Naive thymus-derived CD4-positive, alpha-beta T cell (primary cell): ENCODE measurements around the gene CCM2. TPM values are rescaled to one million over a fixed set of nuclear protein-coding genes. Genes with fewer than 3 reads are reported as not detected.

Experiments used
- ATAC-seq: fragments of 150-1000 bp; cut with Tn5 transposase; 2 replicates; pipeline ENCODE4 v1.10.0; 2021; ENCODE audit warnings: mild to moderate bottlenecking, moderate library complexity
- CTCF ChIA-PET: fragments of 350-600 bp; sonication (Branson Sonifier 250); formaldehyde crosslinking; loops from one replicate; lab custom pipeline; 2021; ENCODE audit warnings: antibody characterized with exemption; lab: Charles Lee
- POLR2A ChIA-PET: fragments of 350-600 bp; sonication (Branson Sonifier 250); formaldehyde crosslinking; loops from one replicate; lab custom pipeline; 2021; ENCODE audit warnings: antibody characterized with exemption, inconsistent platforms; lab: Charles Lee
- DNase-seq, 9 donors: peaks; one replicate each; pipeline versions ENCODE4 v3.0.0 to v3.0.0-alpha.2; 2020 to 2022; ENCODE audit warnings: mixed read lengths in 1 of 9
- H3K27ac ChIP-seq: one replicate; pipeline ENCODE4 v1.7.0; 2013; ENCODE audit warnings: mild to moderate bottlenecking, low read depth, low read length, moderate library complexity
- H3K27me3 ChIP-seq, 2 donors: one replicate each; pipeline ENCODE4 v1.7.0; 2013; ENCODE audit warnings: low read length in 2 of 2, mild to moderate bottlenecking in 2 of 2, moderate library complexity in 2 of 2; ENCODE audit not compliant: control insufficient read depth in 2 of 2, insufficient read depth in 2 of 2
- H3K36me3 ChIP-seq, 3 experiments: 1 replicate in 2 of 3; 2 replicates in 1 of 3; pipeline ENCODE4 v1.7.0; 2013; ENCODE audit warnings: low read length in 3 of 3, mild to moderate bottlenecking in 3 of 3, moderate library complexity in 1 of 3; ENCODE audit not compliant: insufficient read depth in 3 of 3, control insufficient read depth in 2 of 3
- H3K4me1 ChIP-seq, 2 donors: one replicate each; pipeline ENCODE4 v1.7.0; 2013; ENCODE audit warnings: low read length in 2 of 2, mild to moderate bottlenecking in 2 of 2, moderate library complexity in 1 of 2; ENCODE audit not compliant: control insufficient read depth in 2 of 2, insufficient read depth in 2 of 2
- H3K4me3 ChIP-seq: 2 replicates; pipeline ENCODE4 v1.7.0; 2013; ENCODE audit warnings: mild to moderate bottlenecking, low read length
- H3K9me3 ChIP-seq, 3 experiments: 1 replicate in 2 of 3; 2 replicates in 1 of 3; pipeline ENCODE4 v1.7.0; 2013; ENCODE audit warnings: low read length in 3 of 3; ENCODE audit not compliant: control insufficient read depth in 2 of 3
- H3K27ac Mint-ChIP-seq, 9 donors: one replicate each; pipeline ENCODE4 v1.8.0; 2020 to 2022; ENCODE audit warnings: mixed read lengths in 9 of 9, mild to moderate bottlenecking in 8 of 9, moderate library complexity in 5 of 9, inconsistent platforms in 2 of 9
- H3K27me3 Mint-ChIP-seq, 5 donors: one replicate each; pipeline ENCODE4 v1.8.0; 2021 to 2022; ENCODE audit warnings: mixed read lengths in 5 of 5, mild to moderate bottlenecking in 1 of 5
- H3K36me3 Mint-ChIP-seq, 5 donors: one replicate each; pipeline ENCODE4 v1.8.0; 2020 to 2022; ENCODE audit warnings: mixed read lengths in 5 of 5, mild to moderate bottlenecking in 3 of 5, inconsistent platforms in 1 of 5
- H3K4me1 Mint-ChIP-seq, 7 donors: one replicate each; pipeline ENCODE4 v1.8.0; 2020 to 2022; ENCODE audit warnings: mixed read lengths in 7 of 7, mild to moderate bottlenecking in 3 of 7, inconsistent platforms in 1 of 7
- H3K4me3 Mint-ChIP-seq, 10 donors: one replicate each; pipeline ENCODE4 v1.8.0; 2020 to 2022; ENCODE audit warnings: mild to moderate bottlenecking in 10 of 10, mixed read lengths in 10 of 10, moderate library complexity in 6 of 10, inconsistent platforms in 2 of 10
- H3K9me3 Mint-ChIP-seq, 11 donors: one replicate each; pipeline ENCODE4 v1.8.0; 2020 to 2022; ENCODE audit warnings: mixed read lengths in 11 of 11, mild to moderate bottlenecking in 4 of 11, inconsistent platforms in 1 of 11, moderate library complexity in 1 of 11
- intact Hi-C, 2 donors: fragments of 100-400 bp; cut with micrococcal nuclease; formaldehyde crosslinking; loops; one replicate each; pipeline ENCODE4 v1.15.1; 2023
- polyA plus RNA-seq, 2 donors: library from polyadenylated mRNA; unstranded; fragments of 300-500 nt; fragmentation: Illumina TruSeq; gene quantifications; one replicate each; pipeline ENCODE4 v1.2.3, GENCODE V29; 2021
- total RNA-seq, 6 experiments: library from RNA in 5 of 6; stranded (reverse) in 5 of 6; gene quantifications; 1 replicate in 5 of 6; 2 replicates in 1 of 6; pipeline ENCODE4 v1.2.3 and lab custom pipeline; 2021 to 2026

Gene CCM2
- total and polyA plus RNA-seq, 7 experiments from 2014 or later = 75.9 to 200 (median 119) TPM

DNA sequence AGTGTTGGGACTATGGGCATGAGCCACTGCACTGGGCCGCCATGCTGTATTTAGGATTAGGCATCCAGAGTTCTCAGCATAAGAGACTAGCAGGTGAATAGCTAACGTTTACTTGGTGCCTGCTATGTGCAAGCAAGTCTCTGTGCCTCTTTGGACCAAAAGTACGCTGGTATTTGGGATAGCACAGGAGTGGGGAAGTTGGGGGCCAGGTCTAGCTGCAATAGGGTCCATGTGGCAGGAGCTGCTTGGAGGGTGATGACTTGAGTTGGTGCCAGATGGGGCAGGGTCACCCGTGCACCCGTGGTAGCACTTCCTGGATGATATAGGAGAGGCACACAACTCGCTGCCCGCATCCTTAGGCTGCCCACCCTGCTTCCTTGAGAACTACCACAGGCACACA, 66.4 kb downstream of the CCM2 start:
- peak overlapping the region in 3 of 9 donors; percentile 25 to 69 (median 47) for H3K27ac Mint-ChIP-seq

DNA sequence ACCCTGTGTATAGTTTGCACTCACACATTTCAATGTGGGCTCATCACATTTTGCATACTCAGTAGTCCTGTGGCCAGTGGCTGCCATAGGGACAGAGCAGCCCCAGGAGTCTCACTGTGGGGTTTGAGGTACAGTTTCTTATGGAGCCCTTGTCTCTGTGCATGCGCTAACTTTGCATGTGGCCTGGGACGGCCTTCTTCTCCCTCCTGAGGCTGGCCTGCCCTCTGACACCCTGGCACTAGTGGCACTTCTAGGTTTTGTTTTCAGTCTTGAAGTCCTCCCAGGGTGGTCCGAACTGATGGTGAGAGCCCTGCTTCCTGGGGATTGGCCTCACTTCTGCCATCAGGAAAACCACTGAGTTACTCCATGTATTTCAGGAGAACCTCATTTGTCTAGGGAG, 67.6 kb downstream of the CCM2 start:
- H3K36me3 ChIP-seq = peaks cover 41 to 87% (median 45%) of the 10 kb centered on the region in 3 experiments
- ATAC-seq (no peak), DNase-seq (peak in 1 of 9 donors; percentile 4)
- no peak overlapping the region for H3K27ac ChIP-seq
- H3K27me3 ChIP-seq = no peaks in the 10 kb centered on the region
- no peaks in the 10 kb centered on the region for H3K9me3 Mint-ChIP-seq
- H3K4me3 ChIP-seq = no peak overlapping the region
- H3K27me3 Mint-ChIP-seq = no peaks in the 10 kb centered on the region
- H3K4me1 ChIP-seq = no peaks in the 10 kb centered on the region
- H3K36me3 Mint-ChIP-seq = peaks cover 14 to 53% (median 17%) of the 10 kb centered on the region in 5 donors
- intact Hi-C loops = no loop called here
- H3K4me3 Mint-ChIP-seq = no peak overlapping the region
- ChIA-PET POLR2A (interaction anchor here (0.8 kb wide), 1 partner anchor 39 kb away, joined by 3 read pairs; no protein-coding TSS in a partner anchor), CTCF (interaction anchor here (2.2 kb wide), 1 partner anchor 94 kb away, joined by 9 read pairs; no protein-coding TSS in a partner anchor)
- peaks cover 18 to 40% (median 31%) of the 10 kb centered on the region in 7 donors for H3K4me1 Mint-ChIP-seq
- peak overlapping the region in 4 of 9 donors; percentile 19 to 72 (median 56) for H3K27ac Mint-ChIP-seq
- H3K9me3 ChIP-seq = no peaks in the 10 kb centered on the region

More for the DNA sequence above, 66.4 kb downstream of the CCM2 start:
- ChIA-PET POLR2A (interaction anchor here (0.6 to 1.2 kb wide), 4 partner anchors 37 to 130 kb away, joined by 3 to 4 read pairs (median 3); no protein-coding TSS in a partner anchor), CTCF (no interaction called here)
- Histone ChIP-seq H3K27me3 (no peaks in the 10 kb centered on the region), H3K4me3 (no peak overlapping the region), H3K27ac (no peak overlapping the region), H3K4me1 (no peaks in the 10 kb centered on the region), H3K36me3 (peaks cover 32 to 87% (median 41%) of the 10 kb centered on the region in 3 experiments), H3K9me3 (no peaks in the 10 kb centered on the region)
- Mint-ChIP-seq H3K4me1 (peaks cover 21 to 48% (median 34%) of the 10 kb centered on the region in 7 donors), H3K27me3 (no peaks in the 10 kb centered on the region), H3K4me3 (no peak overlapping the region), H3K9me3 (no peaks in the 10 kb centered on the region), H3K36me3 (peaks cover 9 to 55% (median 17%) of the 10 kb centered on the region in 5 donors)
- ATAC-seq (no peak), DNase-seq (peak in 1 of 9 donors; percentile 9)
- intact Hi-C loops = no loop called here

DNA sequence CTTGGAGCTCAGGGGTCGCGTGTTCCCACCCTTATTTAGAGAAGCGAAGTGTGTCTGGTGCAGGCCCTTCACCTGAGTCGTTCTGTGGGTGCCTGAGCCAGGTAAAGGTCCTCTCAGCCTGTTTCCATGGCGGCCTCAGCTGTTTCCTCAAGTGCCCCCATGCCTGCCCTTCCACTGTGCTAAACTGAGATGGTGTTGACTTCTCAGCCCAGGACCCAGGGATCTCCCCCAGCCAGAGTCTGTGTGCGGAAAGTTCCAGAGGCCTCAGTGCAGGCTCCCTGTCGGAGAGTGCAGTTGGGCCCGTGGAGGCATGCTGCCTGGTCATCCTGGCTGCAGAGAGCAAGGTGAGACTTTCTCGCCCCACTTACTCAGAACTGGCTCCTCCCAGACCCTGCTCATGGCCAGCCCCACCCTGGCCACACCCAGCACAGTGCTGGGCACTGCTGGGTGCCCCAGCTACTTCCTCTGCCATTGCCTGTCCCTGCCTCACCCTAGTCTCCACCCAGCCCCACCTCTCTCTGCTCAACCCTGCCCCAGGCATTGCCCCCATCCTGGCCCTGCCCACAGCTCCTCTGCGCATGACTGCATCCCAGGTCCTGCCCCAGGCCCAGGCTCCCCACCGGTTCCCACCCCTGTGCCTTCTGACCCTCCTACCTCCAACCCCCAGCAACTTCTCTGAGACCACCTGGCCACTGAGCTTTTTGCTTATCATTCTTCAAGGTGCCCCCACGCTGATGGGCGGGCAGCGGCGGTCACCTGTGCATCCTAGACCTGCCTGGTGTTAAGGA, 68.4 kb downstream of the CCM2 start:
- H3K4me1 ChIP-seq = no peaks in the 10 kb centered on the region
- no peak overlapping the region for H3K27ac ChIP-seq
- Mint-ChIP-seq H3K4me3 (no peak overlapping the region), H3K9me3 (no peaks in the 10 kb centered on the region), H3K27me3 (no peaks in the 10 kb centered on the region), H3K4me1 (peaks cover 15 to 44% (median 30%) of the 10 kb centered on the region in 7 donors), H3K36me3 (peaks cover 14 to 58% (median 23%) of the 10 kb centered on the region in 5 donors), H3K27ac (peak overlapping the region in 6 of 9 donors; percentile 13 to 75 (median 46))
- ChIA-PET CTCF (interaction anchor here (2.2 kb wide), 1 partner anchor 95 kb away, joined by 9 read pairs; no protein-coding TSS in a partner anchor), POLR2A (interaction anchor here (0.8 kb wide), 2 partner anchors 40 to 95 kb away, joined by 3 read pairs; no protein-coding TSS in a partner anchor)
- H3K36me3 ChIP-seq = peaks cover 40 to 92% (median 49%) of the 10 kb centered on the region in 3 experiments
- ATAC-seq (no peak), DNase-seq (peak in 1 of 9 donors; percentile 13)
- H3K9me3 ChIP-seq = no peaks in the 10 kb centered on the region
- intact Hi-C loops = no loop called here
- no peaks in the 10 kb centered on the region for H3K27me3 ChIP-seq
- no peak overlapping the region for H3K4me3 ChIP-seq

DNA sequence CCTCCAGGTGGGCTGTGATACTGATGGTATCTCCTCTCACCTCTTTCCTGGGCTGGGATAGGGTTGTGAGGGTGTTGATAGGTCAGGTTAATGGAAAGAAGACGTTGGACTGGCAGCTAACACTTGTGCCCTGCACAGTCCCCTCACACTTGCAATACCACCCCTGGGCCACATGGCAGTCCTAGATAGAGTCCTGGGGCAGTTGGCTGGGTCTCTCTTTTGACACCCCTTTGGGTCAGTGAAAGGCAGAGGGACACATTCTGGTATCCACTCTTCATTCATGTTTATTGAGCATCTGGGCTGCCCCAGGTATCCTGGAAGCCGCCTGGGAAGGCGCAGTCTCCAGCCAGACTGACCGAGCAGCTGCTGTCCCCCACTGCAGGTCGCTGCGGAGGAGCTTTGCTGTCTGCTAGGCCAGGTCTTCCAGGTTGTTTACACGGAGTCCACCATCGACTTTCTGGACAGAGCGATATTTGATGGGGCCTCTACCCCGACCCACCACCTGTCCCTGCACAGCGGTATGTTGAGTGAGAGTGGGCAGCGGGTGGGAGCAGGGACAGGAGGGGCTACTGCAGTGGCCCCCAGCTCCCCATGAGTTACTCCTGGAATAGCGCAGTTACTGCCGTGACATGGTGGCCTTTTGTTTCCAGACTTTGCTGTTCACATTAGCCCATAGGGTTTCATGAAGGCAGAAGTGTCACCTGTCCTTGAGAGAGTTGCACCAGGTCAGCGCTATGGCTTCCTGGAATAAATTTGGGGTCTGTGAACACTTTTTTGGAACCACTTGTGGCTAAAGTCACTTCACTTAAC, 69.6 kb downstream of the CCM2 start:
- ChIA-PET POLR2A (interaction anchor here (0.6 to 1.5 kb wide), 4 partner anchors 27 to 96 kb away, joined by 3 to 4 read pairs (median 3); no protein-coding TSS in a partner anchor), CTCF (interaction anchor here (1.0 to 2.2 kb wide), 3 partner anchors 66 to 96 kb away, joined by 5 to 9 read pairs (median 5); no protein-coding TSS in a partner anchor)
- Mint-ChIP-seq H3K4me3 (no peak overlapping the region), H3K27ac (peak overlapping the region in 5 of 9 donors; percentile 13 to 67 (median 45)), H3K27me3 (no peaks in the 10 kb centered on the region), H3K36me3 (peaks cover 14 to 54% (median 18%) of the 10 kb centered on the region in 5 donors), H3K9me3 (no peaks in the 10 kb centered on the region), H3K4me1 (peaks cover 14 to 38% (median 23%) of the 10 kb centered on the region in 7 donors)
- DNase-seq = peak in 1 of 9 donors; percentile 17
- Histone ChIP-seq H3K4me3 (no peak overlapping the region), H3K9me3 (no peaks in the 10 kb centered on the region), H3K27me3 (no peaks in the 10 kb centered on the region), H3K27ac (no peak overlapping the region), H3K4me1 (no peaks in the 10 kb centered on the region), H3K36me3 (peaks cover 34 to 92% (median 52%) of the 10 kb centered on the region in 3 experiments)
- ATAC-seq = no peak
- intact Hi-C loops = no loop called here

DNA sequence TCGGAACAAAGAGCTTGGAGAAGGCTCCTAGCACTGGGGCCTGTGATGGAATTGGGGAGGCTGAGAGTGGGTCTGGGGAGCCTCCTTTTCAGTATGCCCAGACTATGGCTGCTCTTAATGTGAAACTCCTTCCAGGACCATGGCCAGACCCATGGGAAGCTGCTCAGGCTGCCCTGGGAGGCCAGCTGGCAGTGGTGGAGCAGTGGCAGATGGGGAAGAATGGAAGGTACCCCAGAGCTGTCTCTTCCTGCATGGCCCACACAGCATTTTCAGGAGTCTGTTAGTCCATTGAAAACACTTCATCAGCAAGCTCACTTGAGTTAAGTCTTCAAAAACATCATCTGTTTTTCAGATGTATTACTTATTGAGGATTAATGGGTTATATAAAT, 70.2 kb downstream of the CCM2 start:
- H3K4me3 ChIP-seq = no peak overlapping the region
- H3K36me3 ChIP-seq = peaks cover 34 to 92% (median 57%) of the 10 kb centered on the region in 3 experiments
- intact Hi-C loops = no loop called here
- no peaks in the 10 kb centered on the region for H3K4me1 ChIP-seq
- ChIA-PET POLR2A (interaction anchor here (1.0 to 1.5 kb wide), 4 partner anchors 34 to 97 kb away, joined by 3 to 5 read pairs (median 3); partner anchors contain the start of gene TBRG4), CTCF (interaction anchor here (1.0 to 1.5 kb wide), 2 partner anchors 65 to 96 kb away, joined by 5 read pairs; no protein-coding TSS in a partner anchor)
- Mint-ChIP-seq H3K36me3 (peaks cover 13 to 58% (median 22%) of the 10 kb centered on the region in 5 donors), H3K4me1 (peaks cover 15 to 39% (median 18%) of the 10 kb centered on the region in 7 donors), H3K27ac (peak overlapping the region in 1 of 9 donors; percentile 41), H3K4me3 (no peak overlapping the region), H3K9me3 (no peaks in the 10 kb centered on the region), H3K27me3 (no peaks in the 10 kb centered on the region)
- DNase-seq (peak in 1 of 9 donors; percentile 6), ATAC-seq (no peak)
- no peaks in the 10 kb centered on the region for H3K9me3 ChIP-seq
- H3K27ac ChIP-seq = no peak overlapping the region
- H3K27me3 ChIP-seq = no peaks in the 10 kb centered on the region

DNA sequence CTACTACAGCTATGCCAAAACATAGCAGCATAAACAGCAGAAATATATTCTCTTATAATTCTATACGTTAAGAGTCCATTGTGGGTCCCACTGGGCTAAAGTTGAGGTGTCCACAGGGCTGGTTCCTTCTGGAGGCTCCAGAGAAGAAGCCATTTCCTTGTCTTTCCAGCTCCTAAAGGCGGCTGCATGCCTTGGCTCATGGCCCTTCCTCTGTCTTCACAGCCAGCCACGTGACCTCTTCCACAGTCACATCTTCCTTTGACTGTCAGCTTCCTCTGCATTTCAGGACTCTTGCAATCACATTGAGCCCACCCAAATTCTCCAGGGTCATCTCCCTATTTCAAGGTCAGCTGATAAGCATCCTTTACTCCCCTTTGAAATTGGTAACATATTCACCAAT, 71.5 kb downstream of the CCM2 start:
- Histone ChIP-seq H3K4me1 (no peaks in the 10 kb centered on the region), H3K9me3 (no peaks in the 10 kb centered on the region), H3K36me3 (peaks cover 38 to 94% (median 66%) of the 10 kb centered on the region in 3 experiments), H3K27ac (no peak overlapping the region), H3K27me3 (no peaks in the 10 kb centered on the region), H3K4me3 (no peak overlapping the region)
- H3K27ac Mint-ChIP-seq = peak overlapping the region in 2 of 9 donors; percentile 50 to 59
- no peak for DNase-seq
- H3K4me1 Mint-ChIP-seq = peaks cover 5 to 33% (median 16%) of the 10 kb centered on the region in 7 donors
- no peak overlapping the region for H3K4me3 Mint-ChIP-seq
- CTCF ChIA-PET = interaction anchor here (1.5 to 2.4 kb wide), 2 partner anchors 97 to 99 kb away, joined by 5 to 6 read pairs; no protein-coding TSS in a partner anchor
- intact Hi-C loops = no loop called here
- no peak for ATAC-seq
- no peaks in the 10 kb centered on the region for H3K27me3 Mint-ChIP-seq
- H3K9me3 Mint-ChIP-seq = no peaks in the 10 kb centered on the region
- POLR2A ChIA-PET = interaction anchor here (1.0 to 1.5 kb wide), 5 partner anchors 36 to 86 kb away, joined by 3 to 5 read pairs (median 3); partner anchors contain the start of gene TBRG4
- H3K36me3 Mint-ChIP-seq = peaks cover 5 to 54% (median 12%) of the 10 kb centered on the region in 5 donors
